Stimulated activated CD8-positive, alpha-beta memory T cell treated with anti-CD3 and anti-CD28 coated beads, Interleukin-7, amount 100 ng/mL, for 24 hours (primary cell): ENCODE results near the gene MRGPRD.
"Not testable (repeated sequence)": the region's sequence is repeated elsewhere in the genome, so short reads cannot be mapped to it uniquely, and the experiment has no call there.

ENCODE experiments used
- DNase-seq: peaks from one replicate; pipeline ENCODE4 v3.0.0-alpha.2; 2020; ENCODE audit warnings: low read depth

Gene MRGPRD

DNA sequence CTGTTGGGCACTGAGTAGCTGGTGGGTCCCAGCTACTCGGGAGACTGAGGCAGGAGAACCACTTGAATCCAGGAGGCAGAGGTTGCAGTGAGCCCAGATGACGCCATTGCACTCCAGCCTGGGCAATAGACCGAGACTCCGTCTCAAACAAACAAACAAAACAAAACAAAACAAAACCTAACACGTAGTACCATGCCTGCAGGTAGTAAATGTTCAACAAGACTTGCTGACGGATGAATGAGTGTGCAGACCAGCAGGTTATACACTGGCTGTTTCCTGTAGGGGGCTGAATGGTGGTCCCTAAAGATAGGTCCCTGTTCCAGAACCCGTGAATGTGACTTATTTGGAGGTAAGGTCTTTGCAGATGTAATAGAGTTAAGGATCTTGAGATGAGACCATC, 12.8 kb upstream of the MRGPRD start:
- no peak for DNase-seq

DNA sequence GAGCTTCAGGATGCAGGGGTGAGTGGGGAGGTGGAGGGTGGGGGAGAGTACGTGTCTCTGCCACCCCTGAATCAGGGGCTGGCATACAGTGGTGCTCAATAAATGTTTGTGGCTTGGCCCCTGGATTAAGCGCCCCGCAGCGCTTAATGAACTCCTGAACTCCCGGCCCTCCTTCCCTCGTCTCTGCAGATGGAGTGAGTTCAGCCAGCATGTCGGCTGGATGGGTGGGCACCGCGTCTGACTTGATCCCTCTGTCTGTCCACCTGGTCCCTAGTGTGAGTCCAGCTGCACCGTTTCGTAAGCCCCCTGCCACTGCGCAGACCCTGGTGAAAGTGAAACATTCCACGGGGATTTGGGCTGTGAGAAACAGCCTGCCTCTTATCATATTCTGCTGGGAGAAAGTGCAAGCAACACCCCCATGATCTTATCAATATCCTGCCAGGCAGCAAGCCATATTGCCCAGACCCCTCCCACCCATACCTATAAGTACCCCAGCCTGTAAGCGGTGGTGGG, 12.0 kb upstream of the MRGPRD start:
- DNase-seq: no peak

DNA sequence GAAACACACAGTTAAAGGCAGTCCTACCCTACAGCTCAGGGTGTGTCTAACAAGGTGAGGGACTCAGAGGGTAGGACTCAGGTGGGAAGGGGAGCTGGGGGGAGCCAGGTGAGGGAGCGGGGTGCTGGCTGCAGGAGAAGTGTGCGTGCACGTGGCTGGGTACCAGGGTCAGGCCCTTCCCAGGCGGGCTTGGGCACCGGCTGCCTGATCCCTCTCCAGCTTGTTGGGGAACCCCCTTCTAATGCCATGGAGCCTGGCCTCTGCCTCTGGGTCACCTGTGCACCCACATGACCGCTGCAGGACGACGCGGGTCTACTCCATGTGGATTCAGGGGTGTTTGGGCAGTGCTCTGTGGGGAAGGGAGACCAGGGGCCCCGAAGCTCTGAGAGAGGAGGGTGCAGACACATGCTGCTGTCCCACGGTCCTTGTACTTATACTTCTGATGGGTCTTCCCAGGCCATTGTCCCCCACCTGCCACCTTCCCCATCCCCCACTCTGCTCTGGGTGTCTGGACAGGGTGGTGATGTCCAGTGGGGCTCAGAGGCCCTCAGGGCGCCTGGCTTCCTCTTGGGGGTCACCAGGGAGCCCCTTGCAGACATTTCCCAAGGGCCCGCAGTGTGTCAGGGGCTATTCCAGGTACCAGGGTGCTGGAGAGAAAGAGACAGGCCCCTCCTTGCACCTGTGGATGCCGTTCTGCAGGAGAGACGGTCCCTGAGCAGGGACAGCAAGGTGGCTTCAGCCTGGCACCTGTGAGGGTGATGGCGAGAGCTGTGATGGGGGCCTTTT, 10.4 kb upstream of the MRGPRD start:
- no peak for DNase-seq

DNA sequence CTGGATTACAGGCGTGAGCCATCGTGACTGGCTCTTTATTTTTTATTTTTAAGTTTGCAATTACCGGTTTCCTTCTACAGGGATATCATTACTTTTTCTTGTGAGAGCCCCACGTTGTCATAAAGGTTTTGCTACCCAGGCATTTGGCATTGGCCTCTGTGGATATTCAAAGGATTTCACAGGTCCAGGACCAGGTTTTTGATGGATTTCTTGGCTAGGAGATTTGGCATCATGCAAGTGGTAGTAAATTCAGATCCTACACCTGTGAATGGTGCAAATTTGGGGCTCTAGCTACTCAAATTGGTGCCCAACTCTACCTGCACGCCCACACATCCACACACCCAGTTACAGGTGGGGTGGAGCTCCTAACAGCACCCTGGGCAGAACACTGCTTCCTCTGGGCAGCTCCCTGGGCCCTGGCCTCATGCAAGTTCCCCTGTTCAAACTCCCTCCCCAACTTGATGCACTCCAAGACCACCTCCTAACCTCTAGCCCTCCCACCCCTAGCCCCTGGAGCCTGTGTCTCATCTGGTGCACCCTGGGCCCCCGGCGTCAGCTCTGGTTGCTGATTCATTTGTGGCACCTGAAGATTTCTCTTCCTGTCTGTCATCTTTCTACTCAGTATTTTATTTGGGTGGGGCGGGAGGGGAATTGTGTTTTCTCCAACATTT, 9.3 kb upstream of the MRGPRD start:
- no peak for DNase-seq

DNA sequence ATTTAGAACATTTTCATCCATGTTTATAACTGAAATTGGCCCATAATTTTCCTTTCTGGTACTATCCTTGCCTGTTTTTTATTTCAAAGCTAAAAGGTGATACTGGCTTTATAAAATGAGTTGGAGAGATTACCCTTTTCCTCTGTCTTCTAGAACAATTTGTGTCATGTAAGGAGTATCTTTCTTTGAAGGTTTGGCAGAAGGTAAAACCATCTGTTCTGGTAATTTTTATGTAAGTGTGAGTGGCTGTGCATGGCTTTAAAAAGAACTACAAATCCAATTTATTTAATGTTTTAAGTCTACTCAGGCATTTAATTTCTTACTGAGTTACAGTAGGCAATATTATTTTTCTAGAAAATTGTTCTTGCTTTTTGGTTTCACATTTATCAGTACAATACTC, 7.7 kb upstream of the MRGPRD start:
- DNase-seq: no peak

DNA sequence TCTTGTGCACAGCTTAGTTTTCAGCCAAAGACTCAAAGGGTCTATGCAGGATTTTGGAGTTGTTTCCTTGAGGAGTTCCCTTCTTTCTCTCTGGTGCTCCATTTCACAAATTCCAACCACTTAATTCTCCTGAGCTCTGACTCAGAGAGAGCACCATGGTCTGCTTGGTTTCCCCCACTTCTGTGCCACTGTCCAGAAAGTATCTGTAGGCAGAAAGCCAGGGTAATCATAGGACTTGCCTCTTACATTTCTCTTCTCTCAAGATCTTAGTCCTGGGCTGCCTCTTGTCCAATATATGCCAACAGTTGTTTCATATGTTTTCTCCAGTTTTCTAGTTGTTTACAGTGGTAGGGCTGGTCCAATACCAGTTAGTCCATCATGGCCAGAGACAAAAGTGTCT, 6.4 kb upstream of the MRGPRD start:
- no peak for DNase-seq

DNA sequence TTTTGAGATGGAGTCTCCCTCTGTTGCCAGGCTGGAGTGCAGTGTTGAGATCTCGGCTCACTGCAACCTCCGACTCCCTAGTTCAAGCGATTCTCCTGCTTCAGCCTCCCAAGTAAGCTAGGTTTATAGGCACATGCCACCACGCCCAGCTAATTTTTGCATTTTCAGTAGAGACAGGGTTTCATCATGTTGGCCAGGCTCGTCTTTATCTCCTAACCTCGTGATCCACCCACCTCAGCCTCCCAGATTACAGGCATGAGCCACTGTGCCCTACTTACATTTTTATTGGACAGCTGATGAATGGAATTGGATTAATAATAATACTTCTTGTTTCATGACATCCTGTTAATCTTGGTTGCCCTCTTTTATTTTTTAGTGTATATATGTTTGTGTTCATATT, 3.0 kb upstream of the MRGPRD start:
- DNase-seq: no peak

DNA sequence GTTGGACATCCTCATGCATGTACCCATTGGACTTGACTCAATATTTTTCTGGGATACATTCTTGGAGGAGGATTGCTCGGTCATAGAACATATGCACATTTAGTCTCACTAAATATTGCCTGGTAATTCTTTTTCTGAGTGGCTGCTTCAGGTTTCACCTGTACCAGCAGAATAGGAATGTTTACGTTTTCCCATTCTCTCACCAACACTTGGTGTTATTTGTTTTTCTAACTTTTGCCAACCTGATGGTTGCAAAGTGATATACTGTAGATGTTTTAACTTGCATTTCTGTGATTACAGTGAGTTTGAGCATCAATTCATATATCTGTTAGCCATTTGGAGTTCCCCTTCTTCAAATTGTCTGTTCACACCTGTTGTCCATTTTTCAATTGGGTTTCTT, 1.3 kb upstream of the MRGPRD start:
- DNase-seq: no peak

DNA sequence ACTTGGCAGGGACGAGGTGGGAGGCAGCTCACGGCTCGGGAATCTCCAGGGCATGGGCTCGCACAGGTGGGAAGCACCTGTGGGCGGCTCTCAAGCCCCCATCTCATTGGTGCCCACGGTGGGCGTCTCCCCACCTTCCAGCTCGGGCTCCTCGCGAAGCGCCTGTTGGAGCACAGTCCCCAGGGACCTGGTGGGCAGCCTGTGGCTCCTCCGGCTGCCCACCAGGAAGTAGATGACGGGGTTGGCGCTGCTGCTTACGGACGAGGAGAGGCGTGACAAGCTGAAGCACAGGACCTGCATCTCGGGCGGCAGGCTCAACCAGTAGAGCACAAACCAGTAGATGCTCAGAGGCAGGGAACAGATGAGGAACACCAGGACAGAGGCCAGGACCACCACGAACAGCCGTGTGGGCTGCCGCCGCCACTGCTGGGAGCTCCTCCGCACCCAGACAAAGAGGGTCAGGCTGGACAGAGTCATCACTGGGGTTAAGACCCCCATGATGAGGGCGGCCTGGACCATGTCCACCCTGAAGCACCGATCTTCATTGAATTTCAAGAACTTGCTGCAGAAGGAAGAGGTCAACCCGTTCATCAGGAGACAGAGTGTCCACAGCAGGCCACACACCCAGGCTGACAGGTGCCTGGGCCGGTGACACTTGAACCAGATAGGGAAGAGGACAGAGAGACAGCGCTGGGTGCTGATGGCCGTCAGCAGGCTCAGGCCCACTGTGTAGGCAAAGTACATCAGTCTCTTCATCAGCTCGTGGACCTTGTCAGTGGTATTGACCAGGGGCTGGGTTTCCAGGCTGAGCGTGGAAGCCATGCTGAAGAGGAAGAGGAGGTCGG, 633 bp downstream of the MRGPRD start:
- no peak for DNase-seq

DNA sequence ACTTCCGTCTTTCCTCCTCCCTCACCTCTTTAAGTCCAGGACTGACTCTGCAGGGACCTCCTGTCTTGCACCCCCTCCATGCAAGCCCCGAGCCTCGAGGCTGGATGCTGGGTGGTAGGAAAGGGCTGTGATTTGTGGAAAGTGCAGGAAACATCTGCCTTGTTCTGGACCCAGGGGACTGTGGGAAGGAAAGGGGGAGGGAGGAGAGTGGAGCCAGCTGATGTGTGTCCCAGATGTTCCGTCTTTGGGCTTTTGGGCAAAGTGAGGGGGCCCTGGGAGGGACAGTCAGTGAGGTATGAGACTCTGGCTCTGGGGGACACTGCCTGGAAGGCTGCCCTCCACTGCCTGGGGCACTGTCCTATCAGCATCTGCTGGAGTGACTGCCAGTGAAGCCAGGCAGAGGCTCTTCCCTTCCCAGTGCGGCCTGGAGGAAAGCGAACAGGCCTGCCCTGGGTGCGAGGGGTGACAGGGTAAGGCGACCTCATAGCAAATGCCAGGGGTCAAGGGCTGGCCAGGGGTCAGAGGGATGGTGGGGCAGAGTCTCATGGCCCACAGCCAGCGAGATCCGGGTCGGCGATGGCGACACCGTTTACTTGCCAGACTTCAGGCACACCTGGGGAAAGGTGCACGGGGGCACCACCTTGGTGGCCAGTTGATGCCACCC, 1.7 kb downstream of the MRGPRD start:
- no peak for DNase-seq

DNA sequence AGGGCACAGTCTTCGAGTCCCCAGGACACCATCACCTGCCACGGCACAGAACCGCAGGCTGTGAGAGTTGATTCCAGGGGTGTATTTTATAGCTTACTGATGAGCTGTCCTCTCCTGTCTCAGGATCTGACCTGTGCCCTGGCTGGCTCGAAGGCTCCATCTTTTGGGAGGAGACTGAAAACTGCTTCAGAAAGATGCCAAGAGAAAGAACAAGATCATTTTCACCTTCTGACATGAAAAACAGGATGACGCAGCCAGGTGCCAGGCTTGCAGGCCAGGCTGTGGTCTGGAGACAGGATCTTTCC, 2.2 kb downstream of the MRGPRD start:
- no peak for DNase-seq

DNA sequence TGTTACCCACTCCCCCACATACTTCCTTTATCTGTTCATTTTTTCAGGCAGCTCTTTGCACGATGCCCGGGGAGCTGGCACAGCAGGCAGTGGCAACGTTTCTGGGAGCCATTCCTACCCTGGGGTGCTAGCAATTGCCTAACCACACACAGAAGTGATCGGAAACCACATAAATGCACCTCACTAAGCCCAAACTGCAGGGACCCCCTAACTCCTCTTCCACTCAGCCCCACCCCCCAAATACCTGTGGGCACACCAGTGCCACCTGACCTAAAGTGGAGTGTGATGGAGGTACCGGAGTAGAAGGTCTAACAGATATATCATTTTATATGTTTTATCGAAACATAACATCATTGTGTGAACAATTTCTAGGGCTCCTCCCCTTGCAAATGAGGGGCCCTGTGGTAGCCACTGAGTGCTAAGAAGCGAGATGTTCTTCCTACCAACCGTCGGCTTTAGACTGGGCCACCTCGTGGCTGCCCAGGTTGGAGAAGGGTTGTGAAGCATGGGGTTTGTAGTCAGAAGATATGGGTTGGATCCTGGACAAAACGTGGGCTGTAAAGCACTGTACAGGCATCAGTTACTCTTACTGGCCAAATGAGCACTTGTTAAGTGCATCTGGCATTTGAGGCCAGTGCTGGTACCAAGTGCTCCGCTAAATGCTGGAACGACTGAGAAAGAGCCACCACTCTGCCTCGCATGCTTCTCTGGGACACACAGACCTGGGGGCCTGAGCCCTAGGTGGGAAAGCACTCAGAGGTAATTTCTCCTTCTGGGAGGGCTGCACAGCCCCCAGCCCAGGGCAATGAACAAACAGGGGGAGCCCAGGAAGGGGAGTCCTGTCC, 2.8 kb downstream of the MRGPRD start:
- no peak for DNase-seq

DNA sequence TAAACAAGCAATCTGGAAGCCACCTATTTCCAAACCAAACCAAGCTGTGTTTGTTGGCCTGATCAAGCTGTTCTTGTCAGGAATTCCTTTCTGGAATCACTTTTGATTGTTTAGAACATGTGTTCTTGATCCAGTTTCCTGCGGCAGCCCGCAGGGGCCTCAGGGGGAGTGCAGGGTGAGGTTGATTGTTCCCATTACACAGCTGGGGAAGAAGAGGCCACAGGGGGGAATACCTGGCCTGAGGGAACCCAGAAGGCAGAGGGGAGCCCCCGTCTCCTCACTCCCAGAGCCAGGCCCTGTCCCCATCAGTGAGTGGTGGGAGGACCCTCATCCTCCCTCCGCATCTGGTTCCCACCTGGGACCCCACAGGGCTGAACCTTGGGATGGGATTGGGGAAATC, 4.2 kb downstream of the MRGPRD start:
- DNase-seq: no peak

DNA sequence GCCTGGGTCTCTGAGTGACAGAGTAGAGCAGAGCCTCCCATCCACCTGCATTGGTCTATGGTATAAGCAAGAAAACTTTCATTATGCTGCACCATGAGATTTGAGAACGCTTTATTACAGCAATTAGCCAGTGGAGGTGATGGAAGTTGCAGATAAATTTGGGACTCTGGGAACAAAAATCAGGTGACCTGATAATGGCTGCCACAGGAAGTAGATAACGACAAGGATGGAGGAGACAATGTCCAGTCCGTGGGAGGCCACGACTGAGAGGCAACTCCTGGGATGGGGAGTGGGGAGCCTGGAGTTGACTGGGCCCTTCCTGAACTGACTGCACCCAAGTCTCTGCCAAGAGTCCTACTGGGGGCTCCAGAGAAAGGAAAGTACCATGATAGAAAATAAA, 4.7 kb downstream of the MRGPRD start:
- no peak for DNase-seq

DNA sequence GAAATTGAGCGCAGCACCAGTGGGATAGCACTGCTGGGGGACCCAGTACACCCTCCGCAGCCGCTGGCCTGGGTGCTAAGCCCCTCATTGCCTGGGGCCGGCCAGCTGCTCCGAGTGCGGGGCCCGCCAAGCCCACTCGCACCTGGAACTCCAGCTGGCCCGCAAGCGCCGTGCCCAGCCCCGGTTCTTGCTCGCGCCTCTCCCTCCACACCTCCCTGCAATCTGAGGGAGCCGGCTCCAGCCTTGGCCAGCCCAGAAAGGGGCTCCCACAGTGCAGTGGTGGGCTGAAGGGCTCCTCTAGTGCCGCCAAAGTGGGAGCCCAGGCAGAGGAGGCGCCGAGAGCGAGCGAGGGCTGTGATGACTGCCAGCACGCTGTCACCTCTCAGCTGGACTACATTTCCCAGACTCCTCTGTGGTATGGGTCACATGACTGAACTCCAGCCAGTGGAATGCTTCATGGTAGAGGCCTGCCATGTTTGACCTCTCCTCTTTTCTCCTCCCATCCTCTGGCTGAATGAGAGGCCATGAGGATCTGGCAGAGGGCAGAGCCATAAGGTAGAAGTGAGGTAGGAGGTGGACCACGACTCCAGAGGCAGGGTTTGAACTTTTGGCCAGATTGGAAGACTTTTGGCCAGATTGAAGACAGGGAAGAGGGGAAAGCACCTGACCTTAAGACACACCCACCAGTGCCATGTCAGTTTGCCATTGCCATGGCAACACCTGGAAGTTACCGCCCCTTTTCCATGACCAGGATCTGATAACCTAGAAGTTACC, 6.2 kb downstream of the MRGPRD start:
- DNase-seq: no peak

DNA sequence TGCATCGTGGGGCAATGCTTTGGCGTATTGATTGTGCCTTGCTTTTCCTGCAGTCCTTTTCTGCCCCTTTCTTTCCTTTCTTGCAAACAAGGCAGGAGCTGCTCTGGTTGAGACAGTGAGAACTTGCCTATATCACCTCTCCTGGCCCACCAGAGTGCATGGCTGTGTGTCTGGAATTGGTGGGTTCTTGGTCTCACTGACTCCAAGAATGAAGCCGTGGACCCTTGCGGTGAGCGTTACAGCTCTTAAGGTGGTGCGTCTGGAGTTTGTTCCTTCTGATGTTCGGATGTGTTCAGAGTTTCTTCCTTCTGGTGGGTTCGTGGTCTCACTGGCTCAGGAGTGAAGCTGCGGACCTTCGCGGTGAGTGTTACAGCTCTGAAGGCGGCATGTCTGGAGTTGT, 7.1 kb downstream of the MRGPRD start:
- not testable (repeated sequence) for DNase-seq

DNA sequence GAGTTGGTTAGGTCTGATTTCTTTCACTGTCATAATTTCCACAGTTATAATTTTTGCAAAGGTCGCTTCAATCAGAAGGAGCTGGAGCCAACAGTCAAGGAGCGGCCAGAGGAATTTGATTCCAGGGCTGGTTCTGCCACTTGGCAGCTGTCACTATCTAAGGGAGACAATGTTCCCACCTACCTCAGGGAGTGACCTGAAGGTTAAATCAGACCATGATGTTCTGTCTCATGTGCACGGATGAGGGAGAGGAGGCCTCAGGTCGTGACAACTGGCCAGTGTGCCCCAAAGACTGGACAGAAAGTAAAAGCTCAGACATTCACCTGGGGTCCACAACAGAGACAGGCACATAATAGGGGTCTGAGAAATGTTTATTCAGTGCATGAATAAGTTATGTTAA, 7.6 kb downstream of the MRGPRD start:
- DNase-seq: no peak

DNA sequence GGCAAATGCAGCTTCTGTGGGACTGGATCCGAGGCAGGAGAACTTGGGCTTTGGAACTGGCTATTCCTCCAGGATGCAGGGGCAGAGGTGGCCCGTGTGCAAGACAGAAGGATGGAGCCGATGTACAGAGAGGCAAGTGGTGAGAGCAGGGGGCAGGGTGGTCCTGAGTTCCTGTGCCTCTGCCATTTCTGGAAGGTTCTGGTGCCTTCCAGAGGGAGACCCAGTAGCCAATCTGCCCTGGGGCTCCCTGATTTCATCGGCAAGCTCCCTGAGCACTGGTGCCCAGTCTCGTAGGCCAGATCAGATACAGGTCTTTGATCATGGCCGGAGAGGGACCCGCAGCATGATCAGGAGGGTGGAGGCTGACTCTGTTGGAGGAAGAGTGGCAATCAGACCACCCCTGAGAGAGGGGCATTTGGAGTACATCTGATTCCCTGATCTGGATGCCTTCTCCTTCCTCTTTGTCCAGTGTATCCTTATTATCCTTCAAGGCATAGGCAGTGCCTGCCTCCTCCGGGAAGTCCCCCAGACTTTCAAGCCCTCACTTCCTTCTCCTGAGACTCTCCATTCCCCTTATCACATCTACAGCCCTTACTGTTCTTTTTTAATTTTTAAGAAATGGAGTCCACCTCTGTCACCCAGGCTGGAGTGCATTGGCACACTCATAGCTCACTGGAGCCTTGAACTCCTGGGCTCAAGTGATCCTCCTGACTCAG, 9.7 kb downstream of the MRGPRD start:
- no peak for DNase-seq

DNA sequence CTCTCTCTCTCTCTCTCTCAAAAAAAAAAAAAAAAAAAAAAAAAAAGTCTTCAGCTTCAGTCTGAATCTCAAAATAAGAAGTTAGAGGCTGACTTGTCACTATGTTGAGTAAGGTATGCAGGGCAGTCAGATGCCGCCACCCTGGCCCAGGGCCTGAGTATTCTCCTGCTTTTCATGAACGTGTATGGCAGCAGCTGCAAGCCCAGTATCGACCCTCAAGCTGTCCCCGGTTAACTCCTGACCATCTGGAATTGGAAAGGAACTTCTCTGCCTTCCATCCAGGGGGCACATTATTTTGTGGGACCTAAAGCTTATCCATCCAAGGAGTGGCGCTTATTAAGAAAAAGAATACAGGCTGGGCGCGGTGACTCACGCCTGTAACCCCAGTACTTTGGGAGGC, 11.4 kb downstream of the MRGPRD start:
- DNase-seq: no peak
